C4-2B (cell line): Measurements from ENCODE around the gene LRRC26.

Source experiments
- H3K27ac ChIP-seq: fragments of 450-650 bp; 2 replicates; pipeline ENCODE4 v1.5.1; 2017
- CTCF ChIP-seq: fragments of 450-650 bp; conservative IDR thresholded peaks from 2 replicates; pipeline ENCODE4 v1.5.1; 2017; ENCODE audit warnings: mild to moderate bottlenecking
- ZFX ChIP-seq: fragments of 450-650 bp; IDR thresholded peaks from 2 replicates; pipeline ENCODE4 v1.6.1; 2017

Gene LRRC26

GRCh38 chr9:137164370-137165249, 5.2 kb downstream of the LRRC26 start:
- TF ChIP-seq CTCF (no peak), ZFX (no peak)

GRCh38 chr9:137163805-137164204, 6.0 kb downstream of the LRRC26 start:
- TF ChIP-seq ZFX (no peak), CTCF (no peak)
- no peak overlapping the region for H3K27ac ChIP-seq

More at GRCh38 chr9:137164370-137165249, 5.2 kb downstream of the LRRC26 start:
- H3K27ac ChIP-seq = no peak overlapping the region

GRCh38 chr9:137163365-137163715, 6.5 kb downstream of the LRRC26 start:
- no peak overlapping the region for H3K27ac ChIP-seq
- TF ChIP-seq ZFX (no peak), CTCF (no peak)

GRCh38 chr9:137162505-137163364, 7.1 kb downstream of the LRRC26 start:
- no peak overlapping the region for H3K27ac ChIP-seq
- TF ChIP-seq CTCF = no peak
- no peak for TF ChIP-seq ZFX

GRCh38 chr9:137161558-137162486, 8.0 kb downstream of the LRRC26 start:
- TF ChIP-seq ZFX (no peak), CTCF (no peak)
- H3K27ac ChIP-seq = no peak overlapping the region

- H3K27ac ChIP-seq = no peak overlapping the region
- TF ChIP-seq ZFX = no peak
Measured at GRCh38 chr9:137160716-137161557, 8.9 kb downstream of the LRRC26 start.
